Femur (tissue), 1 donor: ENCODE results near the gene COX20.

Experiments used
- DNase-seq: peaks from one replicate; pipeline ENCODE4 v3.0.0-alpha.2; 2017

COX20 gene

GRCh38 chr1:244854166-244854565, 18.7 kb downstream of the COX20 start:
- no peak for DNase-seq

- DNase-seq: no peak
Observed at GRCh38 chr1:244854865-244855578, 19.6 kb downstream of the COX20 start.

- no peak for DNase-seq
Observed at GRCh38 chr1:244857761-244858160, 22.3 kb downstream of the COX20 start.

GRCh38 chr1:244858357-244858756, 22.9 kb downstream of the COX20 start:
- DNase-seq: no peak

GRCh38 chr1:244860078-244860477, 24.6 kb downstream of the COX20 start:
- no peak for DNase-seq

- no peak for DNase-seq
Observed at GRCh38 chr1:244860914-244861610, 25.6 kb downstream of the COX20 start.

- DNase-seq: no peak
Observed at GRCh38 chr1:244861683-244862082, 26.2 kb downstream of the COX20 start.

- no peak for DNase-seq
Observed at GRCh38 chr1:244862354-244862698, 26.9 kb downstream of the COX20 start.

- DNase-seq: peak; percentile 97
Observed at GRCh38 chr1:244862699-244863490, 27.4 kb downstream of the COX20 start.

- DNase-seq: peak; percentile 53
Observed at GRCh38 chr1:244863491-244864252, 28.2 kb downstream of the COX20 start.

GRCh38 chr1:244864253-244865027, 29.0 kb downstream of the COX20 start, which contains the start of gene HNRNPU:
TSS of gene HNRNPU (minus strand) at chr1:244864543. CDS start at chr1:244864307, 236 bp downstream.
- peak; percentile 98 for DNase-seq

- peak; percentile 53 for DNase-seq
Observed at GRCh38 chr1:244865028-244865371, 29.5 kb downstream of the COX20 start.

- DNase-seq: no peak
Observed at GRCh38 chr1:244865820-244866219, 30.4 kb downstream of the COX20 start.

GRCh38 chr1:244866355-244866754, 30.9 kb downstream of the COX20 start:
- DNase-seq: no peak

GRCh38 chr1:244868484-244869363, 33.3 kb downstream of the COX20 start:
- DNase-seq: no peak

- no peak for DNase-seq
Observed at GRCh38 chr1:244869364-244869827, 33.9 kb downstream of the COX20 start.

GRCh38 chr1:244869950-244870349, 34.5 kb downstream of the COX20 start:
- DNase-seq: no peak

- DNase-seq: no peak
Observed at GRCh38 chr1:244874974-244875579, 39.6 kb downstream of the COX20 start.

GRCh38 chr1:244876228-244876910, 40.9 kb downstream of the COX20 start:
- no peak for DNase-seq

- DNase-seq: no peak
Observed at GRCh38 chr1:244878681-244879080, 43.2 kb downstream of the COX20 start.
